ENCODE data around the gene GFRA1. TPM values are rescaled to one million over a fixed set of nuclear protein-coding genes. Genes with fewer than 3 reads are reported as not detected.

Gene GFRA1
- total and polyA plus RNA-seq, 2 donors (not counting 3 experiments of a cell fraction or from before 2014, with no cell fraction given) = 0.22 to 0.88 TPM

DNA sequence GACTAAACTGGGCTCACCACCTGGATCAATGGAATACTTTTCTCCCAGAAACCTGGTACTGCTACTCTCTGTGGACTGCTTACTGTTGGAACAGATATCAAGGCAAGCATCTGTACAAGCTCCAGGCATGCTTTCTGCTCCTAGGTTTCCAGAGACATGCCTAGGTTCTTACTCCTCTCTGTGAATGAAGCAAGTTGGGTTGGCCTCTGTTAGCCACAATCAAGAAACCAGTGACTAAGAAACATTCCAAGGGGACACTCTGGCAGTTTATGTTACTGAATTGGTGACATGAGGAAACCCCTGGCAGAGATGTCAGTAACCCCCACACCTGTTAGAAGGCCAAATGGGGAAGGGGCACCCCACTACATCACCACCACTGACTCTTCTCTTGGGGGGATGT lies 121.9 kb downstream of the GFRA1 start:
- Histone ChIP-seq H3K4me3 (replicated peaks in 1 of 3; ENCODE audit: insufficient read depth in 1 of 3, low read depth in 1 of 3, low read length in 3 of 3) (no peak overlapping the region), H3K27ac (ENCODE audit: insufficient read depth, low read depth, low read length) (no peak overlapping the region), H3K79me2 (ENCODE audit: control insufficient read depth, insufficient read depth, low read length) (no peaks in the 10 kb centered on the region), H3K27me3 (ENCODE audit: control insufficient read depth in 2 of 2, insufficient read depth in 2 of 2, low read length in 2 of 2) (no peaks in the 10 kb centered on the region), H3K4me1 (ENCODE audit: control insufficient read depth, extremely low read depth, insufficient read depth, low read length) (no peaks in the 10 kb centered on the region), H3K36me3 (ENCODE audit: control insufficient read depth in 2 of 2, extremely low read depth in 1 of 2, insufficient read depth in 2 of 2, low read length in 2 of 2) (no peaks in the 10 kb centered on the region), H4K20me1 (replicated peaks; ENCODE audit: control insufficient read depth, extremely low read depth, insufficient read depth, low read length) (no peaks in the 10 kb centered on the region), H3K9me1 (replicated peaks; ENCODE audit: control insufficient read depth, extremely low read depth, insufficient read depth, low read length) (no peaks in the 10 kb centered on the region), H3K4me2 (ENCODE audit: insufficient read depth, low read length) (no peak overlapping the region), H3K9me3 (replicated peaks; ENCODE audit: control insufficient read depth, insufficient read depth, low read length) (no peaks in the 10 kb centered on the region), H3K9ac (replicated peaks; ENCODE audit: extremely low read depth, insufficient read depth, low read length) (no peak overlapping the region), H2AFZ (ENCODE audit: low read depth, low read length) (no peak overlapping the region)
- dilution Hi-C loops (cut with MboI; ENCODE audit: extremely low pct_ligation_motif_present, low sequenced_read_pairs) = no loop called here
- TF ChIP-seq, protein P1, sequence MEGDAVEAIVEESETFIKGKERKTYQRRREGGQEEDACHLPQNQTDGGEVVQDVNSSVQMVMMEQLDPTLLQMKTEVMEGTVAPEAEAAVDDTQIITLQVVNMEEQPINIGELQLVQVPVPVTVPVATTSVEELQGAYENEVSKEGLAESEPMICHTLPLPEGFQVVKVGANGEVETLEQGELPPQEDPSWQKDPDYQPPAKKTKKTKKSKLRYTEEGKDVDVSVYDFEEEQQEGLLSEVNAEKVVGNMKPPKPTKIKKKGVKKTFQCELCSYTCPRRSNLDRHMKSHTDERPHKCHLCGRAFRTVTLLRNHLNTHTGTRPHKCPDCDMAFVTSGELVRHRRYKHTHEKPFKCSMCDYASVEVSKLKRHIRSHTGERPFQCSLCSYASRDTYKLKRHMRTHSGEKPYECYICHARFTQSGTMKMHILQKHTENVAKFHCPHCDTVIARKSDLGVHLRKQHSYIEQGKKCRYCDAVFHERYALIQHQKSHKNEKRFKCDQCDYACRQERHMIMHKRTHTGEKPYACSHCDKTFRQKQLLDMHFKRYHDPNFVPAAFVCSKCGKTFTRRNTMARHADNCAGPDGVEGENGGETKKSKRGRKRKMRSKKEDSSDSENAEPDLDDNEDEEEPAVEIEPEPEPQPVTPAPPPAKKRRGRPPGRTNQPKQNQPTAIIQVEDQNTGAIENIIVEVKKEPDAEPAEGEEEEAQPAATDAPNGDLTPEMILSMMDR (IDR thresholded peaks at IDR 0.05; ENCODE audit: extremely low read depth in 1 of 2, insufficient read depth in 1 of 2, low read depth in 1 of 2, low read length in 2 of 2) = no peak
- TF ChIP-seq JUN (IDR thresholded peaks at IDR 0.05; ENCODE audit: borderline replicate concordance, insufficient read depth, insufficient read length, low read depth) = no peak
- no peak for TF ChIP-seq POLR2A (IDR thresholded peaks at IDR 0.05; ENCODE audit: low read depth, low read length)
- TF ChIP-seq MYC (IDR thresholded peaks at IDR 0.05; ENCODE audit: low read depth, low read length) = no peak
- no peak for TF ChIP-seq GATA2 (IDR thresholded peaks at IDR 0.05; ENCODE audit: insufficient read depth, insufficient read length, low read depth, low read length)
- no peak for TF ChIP-seq FOS (IDR thresholded peaks at IDR 0.05; ENCODE audit: borderline replicate concordance, insufficient read depth, low read length)
- intact Hi-C loops (cut with micrococcal nuclease) = no loop called here
- FAIRE-seq (no peak), DNase-seq (ENCODE audit: low read depth, low spot score) (no peak)
- no TSS peak for BruUV-seq (replicated peaks)
- CTCF ChIA-PET = no interaction called here
- POLR2A ChIA-PET = no interaction called here

DNA sequence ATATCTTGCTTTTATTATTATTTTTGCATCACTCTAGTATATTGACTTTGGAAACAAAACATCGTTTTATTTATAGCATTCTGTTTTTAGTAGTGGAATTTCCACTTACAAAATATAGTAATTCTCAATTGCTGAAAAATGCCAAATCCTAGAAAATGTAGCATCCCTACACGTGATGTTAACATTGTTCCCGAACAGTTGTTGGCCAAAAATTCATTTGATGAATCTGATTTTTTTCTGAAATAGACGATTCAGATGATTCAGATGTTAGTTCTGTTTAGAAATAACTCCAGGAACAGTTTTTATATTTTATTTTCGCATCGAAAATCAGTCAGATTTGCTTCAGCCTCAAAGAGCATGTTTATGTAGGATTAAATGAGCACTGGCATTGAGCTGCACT lies 122.4 kb downstream of the GFRA1 start:
- H3K27ac ChIP-seq (ENCODE audit: insufficient read depth, low read depth, low read length) = no peak overlapping the region

More for the DNA sequence above, 122.4 kb downstream of the GFRA1 start:
- Histone ChIP-seq H3K4me1 (ENCODE audit: control insufficient read depth, extremely low read depth, insufficient read depth, low read length) (no peaks in the 10 kb centered on the region), H3K4me3 (replicated peaks in 1 of 3; ENCODE audit: insufficient read depth in 1 of 3, low read depth in 1 of 3, low read length in 3 of 3) (no peak overlapping the region), H3K9me1 (replicated peaks; ENCODE audit: control insufficient read depth, extremely low read depth, insufficient read depth, low read length) (no peaks in the 10 kb centered on the region), H3K79me2 (ENCODE audit: control insufficient read depth, insufficient read depth, low read length) (no peaks in the 10 kb centered on the region), H3K4me2 (ENCODE audit: insufficient read depth, low read length) (no peak overlapping the region), H3K9ac (replicated peaks; ENCODE audit: extremely low read depth, insufficient read depth, low read length) (no peak overlapping the region), H2AFZ (ENCODE audit: low read depth, low read length) (no peak overlapping the region), H4K20me1 (replicated peaks; ENCODE audit: control insufficient read depth, extremely low read depth, insufficient read depth, low read length) (no peaks in the 10 kb centered on the region), H3K9me3 (replicated peaks; ENCODE audit: control insufficient read depth, insufficient read depth, low read length) (no peaks in the 10 kb centered on the region), H3K36me3 (ENCODE audit: control insufficient read depth in 2 of 2, extremely low read depth in 1 of 2, insufficient read depth in 2 of 2, low read length in 2 of 2) (no peaks in the 10 kb centered on the region), H3K27me3 (ENCODE audit: control insufficient read depth in 2 of 2, insufficient read depth in 2 of 2, low read length in 2 of 2) (no peaks in the 10 kb centered on the region)
- FAIRE-seq (no peak), DNase-seq (ENCODE audit: low read depth, low spot score) (no peak)
- ChIA-PET POLR2A (no interaction called here), CTCF (no interaction called here)
- dilution Hi-C loops (cut with MboI; ENCODE audit: extremely low pct_ligation_motif_present, low sequenced_read_pairs) = no loop called here
- BruUV-seq (replicated peaks) = no TSS peak
- no peak for TF ChIP-seq MYC (IDR thresholded peaks at IDR 0.05; ENCODE audit: low read depth, low read length)
- TF ChIP-seq JUN (IDR thresholded peaks at IDR 0.05; ENCODE audit: borderline replicate concordance, insufficient read depth, insufficient read length, low read depth) = no peak
- TF ChIP-seq, protein P1 (IDR thresholded peaks at IDR 0.05; ENCODE audit: extremely low read depth in 1 of 2, insufficient read depth in 1 of 2, low read depth in 1 of 2, low read length in 2 of 2) = no peak
- no peak for TF ChIP-seq GATA2 (IDR thresholded peaks at IDR 0.05; ENCODE audit: insufficient read depth, insufficient read length, low read depth, low read length)
- TF ChIP-seq POLR2A (IDR thresholded peaks at IDR 0.05; ENCODE audit: low read depth, low read length) = no peak
- TF ChIP-seq, protein P2, sequence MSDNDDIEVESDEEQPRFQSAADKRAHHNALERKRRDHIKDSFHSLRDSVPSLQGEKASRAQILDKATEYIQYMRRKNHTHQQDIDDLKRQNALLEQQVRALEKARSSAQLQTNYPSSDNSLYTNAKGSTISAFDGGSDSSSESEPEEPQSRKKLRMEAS (IDR thresholded peaks at IDR 0.05; ENCODE audit: insufficient read depth, insufficient read length) = no peak
- no peak for TF ChIP-seq POLR2AphosphoS5 (IDR thresholded peaks at IDR 0.05; ENCODE audit: insufficient read depth, low read depth, low read length)
- no peak for TF ChIP-seq EZH2 (IDR thresholded peaks at IDR 0.05; ENCODE audit: borderline replicate concordance, low read depth, low read length, severe bottlenecking)
- TF ChIP-seq FOS (IDR thresholded peaks at IDR 0.05; ENCODE audit: borderline replicate concordance, insufficient read depth, low read length) = no peak
- intact Hi-C loops (cut with micrococcal nuclease) = no loop called here
